ENCODE data around the gene SPINT1. TPM values are rescaled to one million over a fixed set of nuclear protein-coding genes. Genes with fewer than 3 reads are reported as not detected.

Gene SPINT1
- total and polyA plus RNA-seq, 8 donors = 16.8 to 394 (median 120) TPM

GRCh38 chr15:40807888-40808461 is 35.9 kb upstream of the SPINT1 start:
- TF ChIP-seq POLR2AphosphoS5 (IDR thresholded peaks at IDR 0.05) (no peak), POLR2A (IDR thresholded peaks at IDR 0.05) (no peak), EP300 (IDR thresholded peaks at IDR 0.05) (no peak)
- TF ChIP-seq, protein P1, sequence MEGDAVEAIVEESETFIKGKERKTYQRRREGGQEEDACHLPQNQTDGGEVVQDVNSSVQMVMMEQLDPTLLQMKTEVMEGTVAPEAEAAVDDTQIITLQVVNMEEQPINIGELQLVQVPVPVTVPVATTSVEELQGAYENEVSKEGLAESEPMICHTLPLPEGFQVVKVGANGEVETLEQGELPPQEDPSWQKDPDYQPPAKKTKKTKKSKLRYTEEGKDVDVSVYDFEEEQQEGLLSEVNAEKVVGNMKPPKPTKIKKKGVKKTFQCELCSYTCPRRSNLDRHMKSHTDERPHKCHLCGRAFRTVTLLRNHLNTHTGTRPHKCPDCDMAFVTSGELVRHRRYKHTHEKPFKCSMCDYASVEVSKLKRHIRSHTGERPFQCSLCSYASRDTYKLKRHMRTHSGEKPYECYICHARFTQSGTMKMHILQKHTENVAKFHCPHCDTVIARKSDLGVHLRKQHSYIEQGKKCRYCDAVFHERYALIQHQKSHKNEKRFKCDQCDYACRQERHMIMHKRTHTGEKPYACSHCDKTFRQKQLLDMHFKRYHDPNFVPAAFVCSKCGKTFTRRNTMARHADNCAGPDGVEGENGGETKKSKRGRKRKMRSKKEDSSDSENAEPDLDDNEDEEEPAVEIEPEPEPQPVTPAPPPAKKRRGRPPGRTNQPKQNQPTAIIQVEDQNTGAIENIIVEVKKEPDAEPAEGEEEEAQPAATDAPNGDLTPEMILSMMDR (IDR thresholded peaks at IDR 0.05) = no peak
- 6 to 58% (median 15%) methylated on average over 19 of the region's 19 CpGs for WGBS, 5 donors
- H3K27ac ChIP-seq = peak overlapping the region; percentile 62 to 98 (median 94)

GRCh38 chr15:40808861-40809450 is 34.9 kb upstream of the SPINT1 start:
- H3K36me3 ChIP-seq = peaks cover 17 to 45% (median 42%) of the 10 kb centered on the region in 4 donors
- H3K9me3 ChIP-seq = no peaks in the 10 kb centered on the region
- no peak overlapping the region for H3K27ac ChIP-seq
- intact Hi-C loops (cut with DNase I; ENCODE audit: low total_unique reads) = no loop called here
- 61 to 80% (median 70%) methylated on average over 8 of the region's 8 CpGs for WGBS, 5 donors
- H3K4me3 ChIP-seq = peak overlapping the region in 1 of 4 donors; percentile 81
- no peaks in the 10 kb centered on the region for H3K27me3 ChIP-seq
- H3K4me1 ChIP-seq = peaks cover 20 to 44% (median 35%) of the 10 kb centered on the region in 4 donors
- TF ChIP-seq POLR2A (IDR thresholded peaks at IDR 0.05) (no peak), POLR2AphosphoS5 (IDR thresholded peaks at IDR 0.05) (no peak), EP300 (IDR thresholded peaks at IDR 0.05) (no peak)
- TF ChIP-seq, protein P1 (IDR thresholded peaks at IDR 0.05) = no peak
- DNase-seq = no peak

More at GRCh38 chr15:40807888-40808461, 35.9 kb upstream of the SPINT1 start:
- H3K9me3 ChIP-seq = no peaks in the 10 kb centered on the region
- intact Hi-C loops (cut with DNase I; ENCODE audit: low total_unique reads) = no loop called here
- H3K4me3 ChIP-seq = peak overlapping the region; percentile 81 to 99 (median 89)
- no peak for DNase-seq
- H3K36me3 ChIP-seq = peaks cover 8 to 36% (median 33%) of the 10 kb centered on the region in 4 donors
- peaks cover 20 to 52% (median 42%) of the 10 kb centered on the region in 4 donors for H3K4me1 ChIP-seq
- H3K27me3 ChIP-seq = no peaks in the 10 kb centered on the region

DNA sequence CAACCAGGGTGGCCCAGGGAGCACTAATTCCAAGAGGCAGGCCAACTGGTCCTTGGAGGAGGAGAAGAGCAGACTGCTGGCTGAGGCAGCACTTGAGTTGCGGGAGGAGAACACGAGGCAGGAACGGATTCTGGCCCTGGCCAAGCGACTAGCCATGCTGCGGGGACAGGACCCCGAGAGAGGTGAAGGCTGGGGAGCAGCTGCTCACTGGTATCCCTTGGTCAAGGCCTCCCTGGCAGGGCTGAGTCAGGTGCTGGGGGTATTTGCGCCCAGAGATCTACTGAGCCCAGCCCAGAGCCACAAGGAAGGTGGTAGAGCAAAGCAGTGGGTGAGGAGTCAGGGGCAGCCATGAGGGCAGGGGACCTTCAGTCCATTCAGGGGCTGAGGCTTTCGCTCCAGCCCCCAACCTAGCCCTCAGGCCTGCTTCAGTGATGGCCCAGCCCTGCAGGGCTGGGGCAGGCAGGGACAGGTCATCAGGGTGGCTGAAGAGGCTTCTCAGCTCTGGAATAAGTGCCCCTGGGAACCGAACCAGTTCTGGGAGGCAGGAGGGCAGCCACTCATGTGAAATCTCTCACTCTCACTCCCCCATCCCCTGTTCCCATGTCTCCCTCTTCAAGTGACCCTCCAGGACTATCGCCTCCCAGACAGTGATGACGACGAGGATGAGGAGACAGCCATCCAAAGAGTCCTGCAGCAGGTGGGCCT is 31.0 kb upstream of the SPINT1 start:
- Histone ChIP-seq H3K9me3 (no peaks in the 10 kb centered on the region), H3K27ac (no peak overlapping the region), H3K27me3 (no peaks in the 10 kb centered on the region), H3K4me1 (peaks cover 7 to 16% (median 12%) of the 10 kb centered on the region in 4 donors), H3K36me3 (peaks cover 21 to 56% (median 54%) of the 10 kb centered on the region in 4 donors), H3K4me3 (no peak overlapping the region)
- intact Hi-C loops (cut with DNase I; ENCODE audit: low total_unique reads) = no loop called here
- no peak for DNase-seq
- TF ChIP-seq, protein P1 (IDR thresholded peaks at IDR 0.05) = no peak
- TF ChIP-seq POLR2A (IDR thresholded peaks at IDR 0.05) (no peak), POLR2AphosphoS5 (IDR thresholded peaks at IDR 0.05) (no peak)
- WGBS, 5 donors = 91 to 98% (median 97%) methylated on average over 11 to 12 of the region's 12 CpGs

- H3K27me3 ChIP-seq = no peaks in the 10 kb centered on the region
- TF ChIP-seq EP300 (IDR thresholded peaks at IDR 0.05) = no peak
- TF ChIP-seq POLR2A (IDR thresholded peaks at IDR 0.05) = no peak
- TF ChIP-seq, protein P1 (IDR thresholded peaks at IDR 0.05) = no peak
- TF ChIP-seq POLR2AphosphoS5 (IDR thresholded peaks at IDR 0.05) = no peak
- no peak overlapping the region for H3K27ac ChIP-seq
- H3K9me3 ChIP-seq = no peaks in the 10 kb centered on the region
- DNase-seq = peak; percentile 37 to 40
- peaks cover 21 to 50% (median 45%) of the 10 kb centered on the region in 4 donors for H3K36me3 ChIP-seq
- H3K4me3 ChIP-seq = no peak overlapping the region
- intact Hi-C loops (cut with DNase I; ENCODE audit: low total_unique reads) = no loop called here
- 43 to 64% (median 53%) methylated on average over 4 of the region's 4 CpGs for WGBS, 5 donors
- no peaks in the 10 kb centered on the region for H3K4me1 ChIP-seq
These were observed 28.7 kb upstream of the SPINT1 start for GRCh38 chr15:40815042-40815698.

Data from stomach (tissue), 9 donors.